HG03457 (cell line): ENCODE measurements around the gene SPEN.

Experiments used
- ATAC-seq: cut with Tn5 transposase; IDR thresholded peaks from one replicate; pipeline ENCODE4 v1.9.1; 2021; ENCODE audit warnings: moderate number of reproducible peaks; ENCODE audit not compliant: unreplicated experiment

SPEN gene

GRCh38 chr1:15945832-15946448 is 98.4 kb downstream of the SPEN start:
- ATAC-seq: no peak

- ATAC-seq: no peak
Measured at GRCh38 chr1:15946571-15947381, 99.3 kb downstream of the SPEN start.

GRCh38 chr1:15947382-15948090 is 100.0 kb downstream of the SPEN start:
- no peak for ATAC-seq

GRCh38 chr1:15948091-15948591 is 100.6 kb downstream of the SPEN start:
- ATAC-seq: no peak

- ATAC-seq: no peak
Measured at GRCh38 chr1:15948595-15949452, 101.3 kb downstream of the SPEN start.

GRCh38 chr1:15949453-15950245 is 102.1 kb downstream of the SPEN start:
- no peak for ATAC-seq

- ATAC-seq: no peak
Measured at GRCh38 chr1:15950302-15950701, 102.8 kb downstream of the SPEN start.

GRCh38 chr1:15950763-15951295 is 103.3 kb downstream of the SPEN start:
- no peak for ATAC-seq

- no peak for ATAC-seq
Measured at GRCh38 chr1:15951341-15952153, 104.0 kb downstream of the SPEN start.

- no peak for ATAC-seq
Measured at GRCh38 chr1:15952317-15953258, 105.1 kb downstream of the SPEN start.

- no peak for ATAC-seq
Measured at GRCh38 chr1:15953294-15953771, 105.8 kb downstream of the SPEN start.

GRCh38 chr1:15953791-15954241 is 106.3 kb downstream of the SPEN start:
- no peak for ATAC-seq

GRCh38 chr1:15954316-15954715 is 106.8 kb downstream of the SPEN start:
- ATAC-seq: no peak

- no peak for ATAC-seq
Measured at GRCh38 chr1:15955552-15955951, 108.0 kb downstream of the SPEN start.

- ATAC-seq: no peak
Measured at GRCh38 chr1:15956150-15956549, 108.6 kb downstream of the SPEN start.

GRCh38 chr1:15957221-15958095 is 110.0 kb downstream of the SPEN start:
- no peak for ATAC-seq

- ATAC-seq: no peak
Measured at GRCh38 chr1:15958111-15958510, 110.6 kb downstream of the SPEN start.
